DND-41 (cell line): Measurements from ENCODE around the gene CD4.
A peak's percentile ranks its signal among the peaks of the same experiment; 100 is the strongest.

Source experiments
- ATAC-seq: fragments of 200-7000 bp; cut with Tn5 transposase; 3 replicates; pipeline ENCODE4 v1.9.1; 2021; ENCODE audit warnings: low read depth; ENCODE audit not compliant: insufficient read depth
- DNase-seq: peaks from one replicate; pipeline ENCODE4 v3.0.0-alpha.2; 2020
- H2AFZ ChIP-seq: 2 replicates; pipeline ENCODE4 v1.6.0; 2012; ENCODE audit warnings: low read depth, low read length
- H3K27ac ChIP-seq: 2 replicates; pipeline ENCODE4 v1.5.1; 2012; ENCODE audit warnings: low read length, inconsistent platforms
- H3K27me3 ChIP-seq: fragments of 200-600 bp; sonication (generic); 2 replicates; pipeline ENCODE4 v1.6.0; 2012; ENCODE audit warnings: low read length, mild to moderate bottlenecking, inconsistent platforms; ENCODE audit not compliant: insufficient read depth, poor library complexity
- H3K36me3 ChIP-seq: 2 replicates; pipeline ENCODE4 v1.5.1; 2012; ENCODE audit warnings: low read length, inconsistent platforms; ENCODE audit not compliant: insufficient read depth
- H3K4me1 ChIP-seq: 2 replicates; pipeline ENCODE4 v1.5.1; 2012; ENCODE audit warnings: mild to moderate bottlenecking, low read length; ENCODE audit not compliant: insufficient read depth
- H3K4me2 ChIP-seq: 2 replicates; pipeline ENCODE4 v1.6.0; 2012; ENCODE audit warnings: mild to moderate bottlenecking, moderate library complexity, low read length, inconsistent platforms; ENCODE audit not compliant: insufficient read depth
- H3K4me3 ChIP-seq, 2 experiments: fragments of 200-600 bp in 1 of 2; shearing (Covaris generic) in 1 of 2; 2 replicates each; pipeline ENCODE4 v1.5.1; 2012 to 2016; ENCODE audit warnings: inconsistent platforms in 2 of 2, low read length in 2 of 2, mild to moderate bottlenecking in 2 of 2, low read depth in 1 of 2, moderate library complexity in 1 of 2
- H3K79me2 ChIP-seq: 2 replicates; pipeline ENCODE4 v1.6.0; 2012; ENCODE audit warnings: low read length, inconsistent platforms; ENCODE audit not compliant: insufficient read depth
- H3K9ac ChIP-seq: 2 replicates; pipeline ENCODE4 v1.6.0; 2012; ENCODE audit warnings: low read depth, mild to moderate bottlenecking, inconsistent platforms, low read length, moderate library complexity
- H3K9me3 ChIP-seq: 2 replicates; pipeline ENCODE4 v1.5.1; 2012; ENCODE audit warnings: low read length, moderate library complexity, mild to moderate bottlenecking, inconsistent platforms; ENCODE audit not compliant: insufficient read depth, severe bottlenecking
- H4K20me1 ChIP-seq: 2 replicates; pipeline ENCODE4 v1.6.0; 2012; ENCODE audit warnings: low read length; ENCODE audit not compliant: insufficient read depth
- CTCF ChIP-seq: IDR thresholded peaks from 2 replicates; pipeline ENCODE4 v1.5.1; 2012; ENCODE audit warnings: borderline replicate concordance, low read length, moderate library complexity, mild to moderate bottlenecking; ENCODE audit not compliant: poor library complexity, severe bottlenecking; ENCODE audit errors: extremely low read depth
- EZH2 ChIP-seq: IDR thresholded peaks from 3 replicates; pipeline ENCODE4 v1.6.1; 2012; ENCODE audit warnings: borderline replicate concordance, low read depth, mild to moderate bottlenecking, moderate library complexity, low read length, inconsistent platforms; ENCODE audit not compliant: severe bottlenecking

Gene CD4

GRCh38 chr12:6846316-6846869 is 57.1 kb downstream of the CD4 start:
- ATAC-seq (no peak), DNase-seq (no peak)
- H3K9me3 ChIP-seq = no peaks in the 10 kb centered on the region
- H3K27me3 ChIP-seq = no peaks in the 10 kb centered on the region
- H3K4me2 ChIP-seq = no peak overlapping the region
- H3K9ac ChIP-seq = no peak overlapping the region
- peaks cover 45% of the 10 kb centered on the region for H3K36me3 ChIP-seq
- peaks cover 24% of the 10 kb centered on the region for H3K79me2 ChIP-seq
- peaks cover 19% of the 10 kb centered on the region for H3K4me1 ChIP-seq
- no peak overlapping the region for H2AFZ ChIP-seq
- no peak overlapping the region for H3K27ac ChIP-seq
- H3K4me3 ChIP-seq = no peak overlapping the region
- H4K20me1 ChIP-seq = peaks cover 7% of the 10 kb centered on the region; the same call in 1 of the 2 replicates
- no peak for TF ChIP-seq CTCF
- no peak for TF ChIP-seq EZH2

- Histone ChIP-seq H4K20me1 (peaks cover 7% of the 10 kb centered on the region; the same call in 1 of the 2 replicates), H3K4me3 (no peak overlapping the region), H3K36me3 (peaks cover 45% of the 10 kb centered on the region), H3K9me3 (no peaks in the 10 kb centered on the region), H3K9ac (no peak overlapping the region), H2AFZ (no peak overlapping the region), H3K27ac (no peak overlapping the region), H3K4me2 (no peak overlapping the region), H3K79me2 (peaks cover 26% of the 10 kb centered on the region), H3K27me3 (no peaks in the 10 kb centered on the region), H3K4me1 (peaks cover 21% of the 10 kb centered on the region)
- ATAC-seq (no peak), DNase-seq (no peak)
- no peak for TF ChIP-seq CTCF
- TF ChIP-seq EZH2 = no peak
These were observed 58.3 kb downstream of the CD4 start for GRCh38 chr12:6847676-6848075.

GRCh38 chr12:6849427-6849826 is 60.1 kb downstream of the CD4 start:
- ATAC-seq (no peak), DNase-seq (no peak)
- no peaks in the 10 kb centered on the region for H3K9me3 ChIP-seq
- H3K9ac ChIP-seq = peak overlapping the region; percentile 81; the same call in 1 of the 2 replicates
- H3K79me2 ChIP-seq = peaks cover 43% of the 10 kb centered on the region
- peak overlapping the region in 1 of 2 experiments; percentile 87; a peak in 2 of 4 replicates for H3K4me3 ChIP-seq
- peaks cover 22% of the 10 kb centered on the region for H4K20me1 ChIP-seq
- no peak overlapping the region for H2AFZ ChIP-seq
- H3K4me2 ChIP-seq = peak overlapping the region; percentile 95
- peaks cover 52% of the 10 kb centered on the region for H3K36me3 ChIP-seq
- H3K27ac ChIP-seq = no peak overlapping the region
- H3K4me1 ChIP-seq = peaks cover 37% of the 10 kb centered on the region
- TF ChIP-seq CTCF (no peak), EZH2 (no peak)
- no peaks in the 10 kb centered on the region for H3K27me3 ChIP-seq
